HG02852 (cell line): ENCODE measurements around the gene PRKD2.

Experiments
- ATAC-seq: cut with Tn5 transposase; IDR thresholded peaks from one replicate; pipeline ENCODE4 v1.9.1; 2021; ENCODE audit warnings: mild to moderate bottlenecking, moderate library complexity; ENCODE audit not compliant: unreplicated experiment

PRKD2 gene

DNA sequence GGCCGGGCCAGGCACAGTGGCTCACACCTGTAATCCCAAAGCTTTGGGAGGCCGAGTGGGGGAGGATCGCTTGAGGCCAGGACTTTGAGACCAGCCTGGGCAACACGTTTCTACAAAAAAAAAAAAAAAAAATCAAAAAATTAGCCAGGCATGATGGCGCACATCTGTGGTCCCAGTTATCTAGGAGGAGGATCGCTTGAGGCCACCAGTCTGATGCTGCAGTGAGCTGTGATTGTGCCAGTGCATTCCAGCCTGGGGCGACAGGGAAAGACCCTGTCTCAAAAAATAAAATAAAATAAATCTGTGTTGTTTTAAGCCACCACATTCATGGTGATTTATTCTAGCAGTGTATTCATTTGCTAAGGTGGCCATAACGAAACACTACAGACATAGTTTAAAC is 51.8 kb downstream of the PRKD2 start:
- ATAC-seq, result no peak

DNA sequence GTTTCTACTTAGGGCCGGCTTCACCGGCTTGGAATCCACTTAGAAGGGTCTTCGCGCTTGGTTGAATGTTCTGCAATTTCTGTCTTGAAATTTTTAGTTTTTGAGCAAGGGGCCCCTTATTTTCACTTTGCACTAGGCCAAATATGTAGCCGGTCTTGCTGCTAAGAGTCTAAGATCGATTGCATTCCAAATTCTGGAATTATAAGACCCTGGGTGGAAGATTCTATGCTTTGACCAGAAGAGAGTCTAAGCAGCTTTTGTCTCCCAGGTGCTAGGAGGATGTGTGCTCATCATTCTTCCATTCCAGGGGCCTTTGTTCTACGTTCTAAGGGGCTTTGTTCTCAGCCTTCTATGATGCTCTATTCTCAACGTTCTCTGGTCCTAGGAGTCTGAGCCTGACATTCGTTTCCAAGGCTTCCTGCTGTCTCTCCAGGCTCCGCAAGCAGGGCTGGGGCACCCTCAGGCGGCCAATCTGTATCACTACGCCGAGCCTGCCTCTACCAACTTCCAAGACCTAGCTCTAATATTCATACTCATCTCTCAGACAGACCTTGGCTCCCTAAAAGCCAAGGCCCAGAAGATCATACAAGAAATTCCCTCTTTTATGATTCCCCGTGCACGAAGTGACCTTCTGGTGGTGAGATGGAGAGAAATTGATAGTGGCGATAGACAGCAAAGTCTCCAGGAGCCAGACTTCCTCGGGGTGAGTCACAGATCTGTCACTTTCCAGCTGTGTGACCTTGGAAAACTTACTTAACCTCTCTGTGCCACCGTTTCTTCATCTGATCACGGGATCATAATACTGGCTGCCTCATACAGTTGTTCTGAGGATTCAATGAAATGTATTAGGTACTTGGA is 55.0 kb downstream of the PRKD2 start:
- ATAC-seq, result no peak

DNA sequence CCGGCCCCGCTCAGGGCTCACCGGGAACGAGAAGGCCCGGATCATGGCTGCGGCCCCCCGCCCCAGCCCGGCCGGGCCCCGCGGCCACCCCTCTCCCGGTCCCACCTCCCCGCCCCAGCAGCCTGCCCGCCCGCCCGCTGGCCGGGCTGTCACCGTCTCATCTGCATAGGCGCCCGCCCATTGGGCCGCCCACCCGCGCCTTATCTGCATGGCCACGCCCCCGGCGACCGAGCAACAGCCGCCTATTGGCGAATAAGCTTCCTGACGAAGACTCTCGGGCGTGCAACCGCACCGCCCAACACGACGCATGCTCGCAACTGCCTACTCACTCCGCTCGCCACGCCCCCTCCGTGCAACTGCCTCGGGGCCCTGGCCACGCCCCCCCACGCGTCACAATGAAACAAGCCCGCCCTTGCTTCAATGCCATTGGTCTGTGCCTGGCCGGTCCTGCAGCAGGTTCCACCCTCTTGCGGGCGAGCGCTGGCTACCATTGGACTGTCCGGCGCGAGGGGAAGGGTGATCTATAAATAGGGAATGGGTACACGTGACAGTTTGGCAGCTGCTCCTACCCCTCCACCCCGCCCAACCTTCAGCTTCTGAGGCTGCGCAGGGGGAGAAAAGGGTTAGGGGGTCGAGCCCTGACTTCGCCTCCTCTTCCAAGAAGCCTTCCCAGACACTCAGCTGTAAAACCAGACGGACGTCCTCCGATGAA is 55.7 kb downstream of the PRKD2 start, which contains the start of gene DACT3:
Gene DACT3 (minus strand): TSS at position 163 of the 712 bp plus-strand sequence. CDS start 118 bp downstream, at position 45.
- ATAC-seq, result peak; percentile 89

DNA sequence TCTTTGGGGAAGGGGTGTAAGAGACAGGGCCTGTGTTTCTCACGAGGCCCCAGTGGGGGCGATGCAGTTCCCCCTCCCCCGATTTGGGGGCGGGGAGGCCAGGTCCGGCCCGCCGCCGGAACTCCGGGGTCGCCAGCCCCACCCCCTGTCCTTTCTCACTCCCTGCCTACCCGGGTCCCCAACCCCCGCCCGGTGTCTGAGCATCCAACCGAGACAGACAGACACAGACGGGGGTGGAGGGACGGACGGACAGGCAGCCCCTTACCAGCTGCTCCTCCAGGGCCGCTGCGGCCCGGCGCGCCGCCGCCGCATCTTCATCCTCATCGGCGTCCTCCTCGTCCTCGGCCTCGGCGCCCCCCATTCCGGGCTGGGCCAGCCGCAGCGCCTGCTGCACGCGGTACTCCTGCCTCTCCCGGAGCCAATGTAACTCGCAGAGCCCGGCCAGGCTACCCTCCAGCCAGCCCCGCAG is 56.3 kb downstream of the PRKD2 start:
- ATAC-seq, result peak; percentile 11

DNA sequence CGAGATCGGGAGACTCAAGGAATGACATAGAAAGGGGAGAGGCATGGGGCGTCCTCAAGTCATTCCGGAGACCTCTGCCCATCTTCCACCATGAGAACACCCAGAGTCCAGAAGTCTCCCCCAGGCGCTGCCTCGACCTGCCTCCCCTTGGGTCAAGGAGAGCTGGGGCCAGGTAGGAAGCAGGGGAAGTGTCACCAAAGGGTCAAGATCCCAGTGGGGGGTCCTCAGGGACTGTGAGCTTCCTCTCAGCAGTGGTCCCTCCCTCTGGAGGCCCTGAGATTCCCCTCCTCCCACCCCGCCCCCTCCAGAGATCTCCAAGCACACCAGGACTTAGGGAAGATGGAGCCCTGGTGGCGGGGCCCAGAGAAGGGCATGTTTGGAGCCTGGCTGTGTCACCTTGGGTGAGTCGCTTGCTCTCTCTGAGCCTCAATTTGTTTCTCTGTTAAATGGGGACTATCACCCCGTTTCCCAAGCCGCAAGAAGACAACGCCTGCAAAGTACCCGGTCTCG is 56.9 kb downstream of the PRKD2 start:
- no peak for ATAC-seq

DNA sequence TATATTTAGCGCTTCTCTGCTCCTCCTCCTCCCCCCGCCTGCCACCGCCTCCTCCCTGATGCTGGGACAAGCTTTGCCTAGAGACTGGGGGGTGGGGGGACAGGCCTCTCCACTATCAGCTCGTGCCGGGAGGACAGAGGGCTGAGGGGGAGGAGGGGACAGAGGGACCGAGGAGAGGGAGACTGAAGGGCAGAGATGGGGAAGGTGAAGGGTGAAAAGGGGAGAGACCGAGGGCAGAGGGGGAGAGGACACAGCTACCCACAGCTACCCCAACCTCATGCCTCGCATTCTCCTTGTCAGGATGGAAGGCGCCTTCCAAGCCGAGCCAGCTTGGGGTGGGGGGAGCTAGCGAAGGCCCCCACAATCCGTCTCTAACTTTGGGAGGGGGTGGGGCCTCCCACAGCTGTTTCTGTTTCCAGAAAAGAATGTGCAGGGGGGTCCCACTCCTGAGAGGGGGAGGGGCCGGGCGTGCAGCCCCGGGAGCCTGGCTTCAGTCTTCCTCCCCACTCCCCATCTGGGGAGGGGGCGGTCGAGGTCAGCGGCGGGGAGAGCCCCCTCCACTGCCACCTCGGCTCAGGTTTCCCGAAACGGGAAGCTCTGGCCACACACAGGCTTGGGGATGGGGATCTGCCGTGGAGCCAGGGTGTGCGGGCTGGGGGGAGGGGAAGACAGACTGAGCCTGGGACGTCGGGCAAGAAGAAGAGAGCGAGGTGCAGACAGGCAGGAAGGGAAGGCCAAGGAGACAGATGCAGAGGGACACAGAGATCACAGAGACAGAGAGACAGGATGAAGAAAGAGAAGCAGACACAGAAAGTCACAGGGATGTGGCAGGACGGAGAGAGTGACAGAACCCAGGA is 57.5 kb downstream of the PRKD2 start:
- ATAC-seq, result no peak

DNA sequence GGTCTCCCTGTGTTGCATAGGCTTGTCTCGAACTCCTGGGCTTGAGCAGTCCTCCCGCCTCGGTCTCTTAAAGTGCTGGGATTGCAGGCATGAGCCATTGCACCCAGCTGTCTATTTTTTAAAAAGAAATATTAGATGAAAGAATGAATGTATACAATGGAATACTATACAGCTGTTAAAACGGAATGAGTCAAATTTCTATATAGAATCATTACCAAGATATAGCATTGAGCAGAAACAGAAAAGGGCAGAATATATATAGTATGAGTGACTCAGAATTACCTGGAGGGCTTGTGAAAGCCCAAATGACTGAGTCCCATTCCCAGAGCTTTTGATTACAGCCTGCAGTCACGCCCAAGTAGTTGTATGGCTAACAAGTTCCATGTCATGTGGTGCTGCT is 60.4 kb downstream of the PRKD2 start:
- ATAC-seq, result no peak

DNA sequence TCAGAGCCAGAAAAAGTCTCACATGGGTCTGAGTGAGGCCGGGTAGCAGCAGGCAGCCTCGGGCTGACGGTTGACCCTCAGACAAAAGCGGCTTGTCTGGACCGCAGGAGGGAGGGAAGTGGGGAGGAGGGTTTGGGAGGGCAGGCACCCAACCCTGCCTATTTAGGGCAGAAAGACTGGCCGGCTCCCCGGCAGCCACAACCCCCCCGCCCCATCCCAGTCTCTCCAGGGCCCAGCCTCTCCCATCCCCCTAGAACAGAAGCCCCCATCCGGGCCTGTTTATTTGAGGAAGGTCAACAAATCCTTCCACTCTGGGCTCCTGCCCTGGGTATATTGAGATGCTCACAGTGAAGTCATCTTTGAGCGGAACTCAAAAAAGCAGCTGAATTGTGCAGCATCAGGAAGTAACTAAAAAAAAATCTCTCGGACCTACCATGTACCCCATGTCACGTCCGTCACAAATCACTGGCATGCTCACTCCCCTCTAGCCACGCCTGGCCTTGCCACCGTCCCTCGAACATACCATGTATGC is 62.2 kb downstream of the PRKD2 start:
- no peak for ATAC-seq

DNA sequence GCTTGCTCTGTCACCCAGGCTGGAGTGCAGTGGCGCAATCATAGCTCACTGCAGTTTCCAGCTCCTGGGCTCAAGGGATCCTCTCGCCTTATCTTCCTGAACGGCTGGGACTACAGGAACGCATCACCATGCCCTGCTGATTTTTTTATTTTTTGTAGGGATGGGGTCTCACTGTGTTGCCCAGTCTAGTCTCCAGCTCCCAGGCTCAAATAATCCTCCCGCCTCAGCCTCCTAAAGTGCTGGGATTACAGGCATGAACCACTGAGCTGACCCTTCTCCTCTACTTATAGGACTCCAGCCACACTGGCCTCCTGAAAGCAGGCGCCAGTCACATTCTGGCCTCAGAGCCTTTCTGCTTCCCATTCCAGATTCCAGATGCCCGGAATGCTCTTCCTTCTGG is 66.5 kb downstream of the PRKD2 start:
- no peak for ATAC-seq

DNA sequence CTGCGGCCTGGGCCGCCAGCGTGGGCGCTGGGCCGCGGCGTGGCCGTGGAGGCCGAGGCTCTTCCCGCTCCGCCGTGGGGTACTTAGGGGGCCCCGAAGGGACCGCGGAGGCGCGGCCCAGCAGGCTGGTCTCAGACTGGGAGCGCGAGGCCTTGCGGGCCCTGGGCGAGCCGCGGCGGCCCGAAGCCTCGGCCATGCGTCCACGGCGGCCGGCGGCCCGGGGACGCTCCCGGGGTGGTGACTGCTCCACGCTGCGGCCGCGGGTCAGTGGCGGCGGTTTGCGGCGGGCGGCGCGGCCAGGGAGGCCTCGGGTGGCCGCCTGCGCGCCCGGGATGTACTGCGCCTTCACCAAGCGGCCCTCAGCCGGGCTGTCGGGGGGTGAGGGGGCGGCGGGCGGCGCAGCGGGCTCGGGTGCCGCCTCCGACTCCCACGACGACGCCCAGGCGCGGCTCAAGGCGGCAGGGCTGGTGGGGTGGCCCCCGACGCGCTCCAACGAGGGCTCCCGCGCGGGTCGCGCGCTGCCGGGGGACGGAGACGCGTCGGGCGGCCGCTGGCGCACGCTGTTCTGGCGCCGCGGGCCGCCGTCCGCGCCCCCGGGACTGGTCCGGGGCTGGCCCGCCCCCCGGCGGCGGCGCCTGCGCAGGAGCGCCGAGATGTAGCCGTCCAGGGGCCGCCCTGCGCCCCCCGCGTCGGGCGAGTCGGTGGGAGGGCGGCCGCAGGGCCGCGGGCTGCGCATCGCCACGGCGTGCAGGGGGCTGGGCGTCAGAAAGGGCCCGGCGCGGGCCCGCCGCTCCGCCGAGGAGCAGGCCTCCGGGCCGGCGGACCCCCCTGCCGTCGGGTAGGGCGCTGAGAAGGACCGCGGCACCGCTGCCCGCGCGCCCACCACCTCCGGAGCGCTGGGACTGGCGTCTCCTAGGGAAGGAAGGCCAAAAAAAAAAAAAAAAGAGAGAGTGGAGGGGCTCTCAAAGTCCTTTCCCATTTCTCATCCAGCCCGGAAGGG is 67.7 kb downstream of the PRKD2 start:
- no peak for ATAC-seq

DNA sequence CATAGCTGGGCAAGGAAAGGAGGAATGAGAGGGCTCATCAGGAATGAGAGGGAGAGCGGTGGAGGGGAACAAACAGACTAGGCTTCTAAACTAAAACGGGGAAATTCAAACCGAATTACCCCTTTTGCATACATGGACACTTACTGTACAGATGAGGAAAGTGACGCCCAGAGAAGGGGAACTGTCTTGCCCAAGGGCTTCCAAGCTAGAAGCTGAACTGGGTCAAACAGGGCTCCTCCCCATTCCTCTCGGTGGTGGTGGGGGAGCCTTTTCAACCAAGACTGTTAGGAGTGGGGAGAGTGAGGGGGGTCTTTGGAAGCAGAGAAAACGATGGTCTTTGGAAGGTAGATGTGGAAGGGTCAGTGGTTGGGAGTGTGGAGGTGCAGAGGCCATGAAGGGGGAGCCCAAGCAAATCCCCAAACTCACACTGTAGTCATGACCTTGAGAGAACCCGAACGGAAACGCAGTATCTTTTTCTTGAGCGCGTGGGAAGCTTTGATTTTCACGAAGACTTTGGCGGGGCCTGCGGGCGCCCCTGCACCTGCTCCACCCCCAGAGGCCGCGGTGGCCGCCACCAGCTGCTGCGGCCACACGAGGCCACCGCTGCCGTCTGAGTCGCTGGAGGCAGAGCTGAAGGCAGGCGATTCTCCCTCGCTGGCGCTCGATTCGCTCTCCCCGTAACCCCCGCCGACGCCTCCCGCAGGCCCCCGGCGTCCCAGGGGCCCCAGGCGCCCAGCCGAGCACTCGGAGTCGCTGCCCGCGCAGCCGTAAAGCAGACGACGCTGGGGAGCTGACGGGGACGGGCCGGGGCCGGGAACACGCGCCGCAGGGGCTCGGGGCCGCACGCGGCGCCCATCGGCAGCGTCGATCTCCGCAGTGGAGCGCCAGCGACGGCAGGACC is 68.6 kb downstream of the PRKD2 start:
- no peak for ATAC-seq

DNA sequence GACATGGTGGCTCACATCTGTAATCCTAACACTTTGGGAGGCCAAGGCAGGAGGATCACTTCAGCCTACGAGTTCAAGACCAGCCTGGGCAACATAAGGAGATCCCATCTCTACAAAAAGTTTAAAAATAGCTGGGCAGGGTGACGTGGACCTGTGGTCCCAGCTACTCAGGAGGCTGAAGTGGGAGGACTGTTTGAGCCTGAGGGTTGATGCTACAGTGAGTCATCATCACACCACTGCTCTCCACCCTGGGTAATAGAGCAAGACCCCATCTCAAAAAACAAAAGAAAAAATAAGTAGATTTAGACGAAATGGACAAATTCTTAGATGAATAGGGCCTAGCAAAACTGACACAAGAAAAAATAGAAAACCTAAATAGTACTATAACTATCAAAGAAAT is 70.5 kb downstream of the PRKD2 start:
- ATAC-seq, result no peak

DNA sequence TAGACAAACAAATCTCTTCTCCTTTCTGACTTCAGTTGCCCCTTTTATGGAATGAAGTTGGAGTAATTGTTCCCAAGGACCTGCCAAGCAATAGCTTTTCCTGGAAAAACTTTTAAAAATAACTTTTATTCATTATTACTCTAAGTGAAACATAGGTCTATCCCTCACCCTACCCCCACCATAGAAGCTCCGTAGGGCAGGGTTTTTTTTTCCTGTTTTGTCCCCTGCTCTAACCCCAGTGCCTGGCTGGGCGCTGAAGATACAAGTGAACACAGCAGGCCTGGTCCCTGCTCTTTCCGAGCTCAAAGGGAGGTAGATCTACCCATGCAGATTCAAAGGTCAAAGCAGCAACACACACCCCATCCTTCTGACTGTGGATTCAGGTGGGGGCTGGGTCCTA is 72.2 kb downstream of the PRKD2 start:
- no peak for ATAC-seq

DNA sequence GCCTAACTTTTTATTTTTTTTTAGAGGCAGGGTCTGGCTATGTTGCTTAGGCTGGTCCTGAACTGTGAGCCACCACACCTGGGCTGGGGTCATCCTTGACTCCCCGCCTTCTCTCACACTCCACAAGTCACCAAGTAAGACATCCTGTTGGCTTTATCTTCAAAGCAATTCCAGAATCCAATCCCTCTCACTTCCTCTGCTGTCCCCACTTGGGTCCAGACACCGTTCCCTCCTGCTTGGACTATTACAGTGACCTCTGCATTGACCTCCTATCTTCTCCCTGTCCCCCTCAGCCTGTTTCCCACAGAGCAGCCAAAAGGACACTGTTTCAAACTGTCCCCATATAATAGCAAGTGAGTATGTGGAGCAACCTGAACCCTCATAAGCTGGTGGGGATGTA is 76.3 kb downstream of the PRKD2 start:
- no peak for ATAC-seq

DNA sequence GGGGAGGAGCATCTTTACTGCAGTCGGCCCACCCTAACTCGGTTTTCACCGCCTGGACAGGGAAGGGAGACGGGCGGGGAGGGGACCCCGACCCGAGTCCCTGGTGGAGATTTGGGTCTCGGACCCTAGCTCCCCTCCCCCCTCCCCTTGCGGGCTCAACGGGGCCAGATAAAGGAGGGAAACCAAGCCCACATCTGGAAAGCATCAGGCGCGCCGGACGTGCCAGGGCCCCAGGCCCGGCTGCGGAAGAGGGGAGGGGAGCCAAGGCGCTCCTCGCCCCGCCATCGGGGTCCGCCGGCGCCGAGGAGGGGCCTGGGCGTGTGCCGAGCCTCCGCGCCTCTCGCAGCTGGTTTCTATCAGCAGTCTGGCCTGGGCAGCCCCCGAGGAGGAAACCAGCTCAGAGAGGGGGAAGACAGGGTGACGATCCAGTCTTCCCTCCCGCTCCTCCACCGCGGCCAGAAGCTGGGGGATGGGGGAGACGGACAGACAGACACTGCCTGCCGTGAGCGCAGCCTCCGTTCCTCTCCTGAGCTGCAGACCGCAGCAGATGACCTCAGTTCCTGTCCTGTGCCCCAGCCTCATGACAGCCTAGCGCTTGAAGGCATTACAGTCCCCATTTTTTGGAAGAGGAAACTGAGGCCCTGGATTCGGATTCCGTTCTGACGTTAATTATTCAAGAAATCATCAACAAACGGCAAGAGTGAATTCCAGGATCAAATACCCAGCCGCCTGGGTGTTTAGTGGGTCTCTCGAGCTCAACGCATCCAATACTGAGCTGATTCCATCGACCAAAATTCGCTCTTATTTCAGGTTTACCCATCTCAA is 77.3 kb downstream of the PRKD2 start:
- ATAC-seq, result no peak

DNA sequence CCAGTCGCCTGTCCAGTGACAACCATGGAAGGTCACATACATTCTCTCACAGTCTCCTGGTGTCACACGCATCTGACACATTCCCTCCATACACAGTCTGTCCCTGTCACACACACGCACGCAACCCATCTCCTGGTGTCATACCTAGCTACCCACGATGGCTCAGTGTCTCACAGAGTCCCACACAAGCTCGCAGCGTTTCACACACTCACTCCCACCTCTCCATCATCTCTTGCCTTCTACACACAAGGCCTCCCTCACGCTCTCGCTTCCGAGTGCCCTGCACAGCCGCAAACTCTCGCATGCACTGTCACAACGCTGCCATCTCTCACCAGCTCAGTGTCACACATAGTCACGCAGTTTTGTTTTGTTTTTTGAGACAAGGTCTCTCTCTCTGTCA is 79.7 kb downstream of the PRKD2 start:
- no peak for ATAC-seq

DNA sequence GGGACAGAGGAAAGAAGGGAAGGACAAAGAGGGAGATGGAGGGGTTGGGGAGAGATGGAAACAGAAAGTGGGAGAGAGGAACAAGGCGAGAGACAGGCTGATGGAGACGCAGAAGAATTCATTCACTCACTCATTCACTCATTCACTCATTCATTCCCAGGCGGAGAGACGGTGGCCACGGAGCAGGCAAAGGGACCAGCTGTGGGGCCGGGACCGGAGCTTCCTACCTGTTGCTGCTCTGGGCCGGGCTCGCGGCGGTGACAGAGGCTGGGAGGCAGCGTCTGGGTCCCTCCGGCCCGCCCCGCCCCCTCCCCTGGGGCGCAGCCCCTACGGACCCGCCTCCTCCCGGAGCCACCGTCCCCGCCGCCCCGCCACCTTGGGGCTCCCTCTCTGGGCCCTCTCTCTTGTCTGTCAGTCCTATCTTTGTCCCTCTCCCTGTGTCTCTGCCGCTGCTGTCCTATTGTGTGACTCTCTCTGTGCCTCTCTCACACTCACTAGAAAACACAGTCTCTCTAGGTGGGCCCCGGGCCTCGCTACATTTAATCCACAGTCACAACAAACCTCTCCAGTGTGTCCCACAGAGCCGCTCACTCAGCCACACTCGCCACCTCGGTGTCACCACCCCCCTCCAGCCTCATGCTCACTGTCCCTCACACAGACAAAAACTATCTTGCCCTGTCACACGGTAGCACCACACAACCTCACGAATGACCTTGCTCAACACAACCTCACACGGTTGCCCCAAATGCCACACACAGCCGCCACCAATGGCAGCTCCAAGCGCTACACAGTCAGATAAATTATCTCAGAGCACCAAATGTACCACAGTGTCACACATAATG is 80.8 kb downstream of the PRKD2 start, which contains the start of gene GNG8:
Gene GNG8 (minus strand): TSS at position 283 of the 842 bp plus-strand sequence. CDS start 1,520 bp downstream, outside the sequence.
- no peak for ATAC-seq
